GM21576 (cell line): ENCODE results near the gene LCA5.
"Not testable (repeated sequence)": the region's sequence is repeated elsewhere in the genome, so short reads cannot be mapped to it uniquely, and the experiment has no call there.

Experiments used
- ATAC-seq: cut with Tn5 transposase; IDR thresholded peaks from one replicate; pipeline ENCODE4 v1.9.1; 2021; ENCODE audit warnings: mild to moderate bottlenecking, moderate library complexity; ENCODE audit not compliant: unreplicated experiment

The LCA5 gene

GRCh38 chr6:79538106-79538971 lies 1.1 kb upstream of the LCA5 start:
- no peak for ATAC-seq

- no peak for ATAC-seq
These were observed 661 bp downstream of the LCA5 start for GRCh38 chr6:79536585-79536953.

- ATAC-seq, result not testable (repeated sequence)
These were observed 7.7 kb downstream of the LCA5 start for GRCh38 chr6:79529567-79529966.

- no peak for ATAC-seq
These were observed 10.3 kb downstream of the LCA5 start for GRCh38 chr6:79526897-79527296.

GRCh38 chr6:79525272-79526100 lies 11.7 kb downstream of the LCA5 start:
- no peak for ATAC-seq

- ATAC-seq, result no peak
These were observed 13.2 kb downstream of the LCA5 start for GRCh38 chr6:79524065-79524464.

GRCh38 chr6:79522609-79523008 lies 14.6 kb downstream of the LCA5 start:
- no peak for ATAC-seq

- no peak for ATAC-seq
These were observed 16.7 kb downstream of the LCA5 start for GRCh38 chr6:79520534-79520933.

GRCh38 chr6:79518842-79519241 lies 18.4 kb downstream of the LCA5 start:
- ATAC-seq, result no peak

GRCh38 chr6:79515436-79515835 lies 21.8 kb downstream of the LCA5 start:
- no peak for ATAC-seq

GRCh38 chr6:79513111-79513510 lies 24.1 kb downstream of the LCA5 start:
- ATAC-seq, result no peak

GRCh38 chr6:79512014-79512413 lies 25.2 kb downstream of the LCA5 start:
- no peak for ATAC-seq

- ATAC-seq, result no peak
These were observed 26.5 kb downstream of the LCA5 start for GRCh38 chr6:79510707-79511106.

GRCh38 chr6:79506251-79506650 lies 31.0 kb downstream of the LCA5 start:
- no peak for ATAC-seq

- ATAC-seq, result no peak
These were observed 32.9 kb downstream of the LCA5 start for GRCh38 chr6:79504372-79504771.

- ATAC-seq, result no peak
These were observed 38.4 kb downstream of the LCA5 start for GRCh38 chr6:79498842-79499241.

GRCh38 chr6:79495246-79495645 lies 42.0 kb downstream of the LCA5 start:
- no peak for ATAC-seq

- no peak for ATAC-seq
These were observed 42.4 kb downstream of the LCA5 start for GRCh38 chr6:79494841-79495240.

GRCh38 chr6:79470728-79471127 lies 66.5 kb downstream of the LCA5 start:
- no peak for ATAC-seq

- no peak for ATAC-seq
These were observed 67.6 kb downstream of the LCA5 start for GRCh38 chr6:79469376-79470246.

- no peak for ATAC-seq
These were observed 68.6 kb downstream of the LCA5 start for GRCh38 chr6:79468587-79468986.
